Breast epithelium (tissue), 3 donors: ENCODE results near the gene DHFR2.

Experiments used
- CTCF ChIP-seq, 3 donors: fragments of 450-650 bp; IDR thresholded peaks; one replicate each; pipeline ENCODE4 v1.5.1; 2016 to 2017; ENCODE audit warnings: antibody characterized with exemption in 3 of 3, mild to moderate bottlenecking in 3 of 3, moderate library complexity in 3 of 3
- POLR2A ChIP-seq: fragments of 450-650 bp; IDR thresholded peaks from one replicate; pipeline ENCODE4 v1.6.1; 2016; ENCODE audit warnings: antibody characterized with exemption, mild to moderate bottlenecking, moderate library complexity

DNA sequence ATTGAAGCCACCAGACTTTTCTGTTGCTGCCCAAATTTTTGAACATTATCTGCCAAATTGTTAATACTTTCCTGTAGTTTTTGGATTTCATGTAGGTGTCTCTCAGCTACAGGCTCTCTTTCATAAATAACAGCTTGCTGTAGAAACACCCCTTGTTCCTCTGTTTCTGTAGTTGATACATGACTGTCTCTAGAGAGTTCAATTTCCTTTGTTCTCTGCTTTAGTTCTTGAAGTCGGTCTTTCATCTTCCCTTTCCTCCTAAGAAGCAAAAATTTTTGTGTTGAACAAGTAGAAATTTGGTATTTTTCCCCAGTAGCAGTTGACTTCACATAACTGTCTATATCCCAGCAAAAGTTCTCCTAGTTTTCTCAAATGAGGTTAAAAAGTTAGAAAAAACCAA lies 47.7 kb downstream of the DHFR2 start:
- no peak for TF ChIP-seq CTCF (IDR thresholded peaks at IDR 0.05)
- no peak for TF ChIP-seq POLR2A
